GM19239 (cell line): Measurements from ENCODE around the gene VWA3B.
"Not testable (repeated sequence)": the region's sequence is repeated elsewhere in the genome, so short reads cannot be mapped to it uniquely, and the experiment has no call there.

Source experiments
- DNase-seq: peaks from one replicate; pipeline ENCODE4 v3.0.0; 2011; ENCODE audit warnings: low spot score; ENCODE audit not compliant: insufficient read length
- FAIRE-seq: peaks from 2 replicates; lab custom pipeline; 2011; peaks lifted over from hg19 to GRCh38; lab: Jason Lieb, UNC

VWA3B gene

GRCh38 chr2:98293931-98294687, 207.1 kb downstream of the VWA3B start:
- DNase-seq (no peak), FAIRE-seq (no peak)

- FAIRE-seq (no peak), DNase-seq (no peak)
Measured at GRCh38 chr2:98294711-98295110, 207.7 kb downstream of the VWA3B start.

- FAIRE-seq = no peak
- no peak for DNase-seq
Measured at GRCh38 chr2:98295275-98295674, 208.3 kb downstream of the VWA3B start.

GRCh38 chr2:98295721-98296414, 208.9 kb downstream of the VWA3B start:
- DNase-seq = no peak
- no peak for FAIRE-seq

GRCh38 chr2:98296440-98296839, 209.5 kb downstream of the VWA3B start:
- DNase-seq (no peak), FAIRE-seq (no peak)

- no peak for FAIRE-seq
- no peak for DNase-seq
Measured at GRCh38 chr2:98297817-98298682, 211.1 kb downstream of the VWA3B start.

GRCh38 chr2:98298683-98299164, 211.8 kb downstream of the VWA3B start:
- DNase-seq = no peak
- no peak for FAIRE-seq

- DNase-seq = no peak
- no peak for FAIRE-seq
Measured at GRCh38 chr2:98299211-98299905, 212.4 kb downstream of the VWA3B start.

- FAIRE-seq = no peak
- DNase-seq = no peak
Measured at GRCh38 chr2:98300141-98300874, 213.3 kb downstream of the VWA3B start.

- no peak for FAIRE-seq
- DNase-seq = no peak
Measured at GRCh38 chr2:98301469-98301868, 214.5 kb downstream of the VWA3B start.

GRCh38 chr2:98307131-98307696, 220.2 kb downstream of the VWA3B start:
- FAIRE-seq, DNase-seq: not testable (repeated sequence)

- FAIRE-seq (no peak), DNase-seq (no peak)
Measured at GRCh38 chr2:98308068-98308467, 221.1 kb downstream of the VWA3B start.

- no peak for FAIRE-seq
- no peak for DNase-seq
Measured at GRCh38 chr2:98308532-98308931, 221.6 kb downstream of the VWA3B start.

GRCh38 chr2:98309580-98309979, 222.6 kb downstream of the VWA3B start:
- DNase-seq = no peak
- FAIRE-seq = no peak

- FAIRE-seq (no peak), DNase-seq (no peak)
Measured at GRCh38 chr2:98310010-98310409, 223.0 kb downstream of the VWA3B start.

- DNase-seq (no peak), FAIRE-seq (no peak)
Measured at GRCh38 chr2:98311090-98311489, 224.1 kb downstream of the VWA3B start.

- DNase-seq (no peak), FAIRE-seq (no peak)
Measured at GRCh38 chr2:98311771-98312545, 225.0 kb downstream of the VWA3B start.

GRCh38 chr2:98313492-98314250, 226.7 kb downstream of the VWA3B start:
- DNase-seq (no peak), FAIRE-seq (no peak)
